NCI-H1105 treated with DMSO at 0.1 percent for 48 hours (cell line): ENCODE results near the gene PALD1.

ENCODE experiments used
- DNase-seq: peaks from one replicate; lab custom pipeline; 2025; lab: John Stamatoyannopoulos, UW

PALD1 gene

DNA sequence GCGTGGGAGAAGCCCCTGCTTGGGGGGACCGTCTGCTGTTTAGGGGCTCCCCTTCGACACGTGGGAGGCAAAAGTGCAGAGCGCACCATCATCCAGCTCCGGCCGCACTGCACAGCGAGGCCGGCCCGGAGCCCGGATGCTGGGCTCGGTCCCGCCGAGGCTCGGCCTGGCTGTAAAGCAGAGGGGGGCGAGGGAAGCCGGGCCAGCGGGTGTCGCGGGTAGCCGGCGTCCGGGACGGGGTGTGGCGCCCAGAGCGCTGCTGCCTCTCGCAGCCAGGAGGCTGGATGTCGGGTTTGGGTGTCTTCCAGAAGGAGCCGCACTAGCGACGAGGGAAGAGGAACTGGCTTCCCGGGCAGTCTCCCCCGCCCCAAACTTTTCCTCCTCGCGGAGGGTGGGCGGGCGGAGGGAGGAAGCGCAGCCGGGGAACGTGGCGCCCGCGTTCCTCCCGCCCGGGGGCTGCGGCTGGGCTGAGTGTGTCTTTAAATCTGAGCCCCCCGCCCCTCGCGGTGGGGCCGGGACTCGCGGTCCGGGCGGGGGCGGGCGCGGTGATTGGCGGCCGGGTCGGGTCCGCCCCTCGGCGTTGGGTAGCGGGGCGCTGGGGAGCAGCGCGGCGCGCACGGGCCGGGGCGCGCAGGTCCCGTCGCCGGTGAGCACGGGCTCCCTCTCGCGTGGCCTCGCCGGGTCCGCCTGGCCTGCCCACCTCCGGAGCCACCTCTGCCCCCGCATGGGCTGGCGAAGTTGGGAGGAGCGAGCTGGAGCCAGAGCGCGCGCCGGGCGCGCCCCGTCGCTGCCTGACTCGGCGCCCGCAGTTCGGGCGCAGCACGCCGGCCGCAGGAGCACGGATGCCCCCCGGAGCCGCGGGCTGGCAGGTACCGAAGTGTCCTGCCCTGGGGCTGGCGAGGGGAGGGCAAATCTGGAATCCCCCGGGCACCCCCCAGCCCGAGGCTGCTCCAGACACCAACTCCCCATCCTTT, at the start of gene PALD1:
PALD1 (plus strand) TSS at position 577 of the 974 bp plus-strand sequence. CDS start 47,185 bp downstream, outside the sequence.
- peak; percentile 7 for DNase-seq

DNA sequence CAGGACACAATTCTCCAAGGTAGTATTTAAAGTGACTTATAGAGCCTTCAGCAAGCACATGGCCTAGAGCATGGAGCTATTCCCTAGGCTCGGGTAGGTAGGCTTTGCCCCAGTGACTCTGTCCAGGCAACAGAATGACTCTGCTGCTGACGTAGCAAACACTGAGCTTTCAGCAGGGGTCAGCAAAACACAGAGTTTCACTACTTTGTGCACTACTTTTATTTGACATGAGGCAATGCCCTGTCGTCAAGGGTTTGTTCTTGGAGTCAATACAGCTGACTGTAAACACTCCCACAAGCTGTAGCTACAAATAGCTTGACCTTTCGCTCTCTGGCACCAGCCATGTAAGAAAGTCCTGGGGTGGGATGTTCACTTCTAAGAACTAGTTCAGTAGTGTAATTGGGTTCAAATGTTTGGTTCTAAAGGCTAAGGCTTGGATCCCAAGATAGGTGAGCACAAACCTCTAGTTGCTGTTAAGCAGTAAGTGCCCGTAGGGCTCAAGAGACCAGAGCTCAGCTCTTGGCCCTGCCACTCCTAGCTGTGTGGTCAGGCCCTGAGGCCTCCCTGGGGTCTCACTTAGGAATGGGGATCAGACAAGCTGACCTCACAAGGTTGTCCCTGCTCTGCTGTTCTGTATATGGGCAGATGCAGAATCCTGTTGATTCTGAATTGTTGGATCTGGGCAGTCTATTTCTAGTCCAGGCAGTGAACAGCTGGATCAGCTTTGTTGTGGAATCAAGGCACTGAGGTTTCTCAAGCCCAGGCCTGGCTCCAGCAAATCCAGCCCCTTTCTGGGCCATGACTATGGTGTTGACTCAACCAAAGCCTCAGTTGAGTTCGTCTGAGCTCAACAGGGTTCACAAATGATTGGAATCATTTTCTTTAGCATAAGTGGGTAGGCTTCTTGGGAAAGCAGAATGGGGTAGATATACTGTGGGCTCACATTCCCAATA, 47.8 kb upstream of the PALD1 start:
- no peak for DNase-seq

GRCh38 chr10:70432101-70432500, 46.5 kb upstream of the PALD1 start:
- DNase-seq, result no peak

DNA sequence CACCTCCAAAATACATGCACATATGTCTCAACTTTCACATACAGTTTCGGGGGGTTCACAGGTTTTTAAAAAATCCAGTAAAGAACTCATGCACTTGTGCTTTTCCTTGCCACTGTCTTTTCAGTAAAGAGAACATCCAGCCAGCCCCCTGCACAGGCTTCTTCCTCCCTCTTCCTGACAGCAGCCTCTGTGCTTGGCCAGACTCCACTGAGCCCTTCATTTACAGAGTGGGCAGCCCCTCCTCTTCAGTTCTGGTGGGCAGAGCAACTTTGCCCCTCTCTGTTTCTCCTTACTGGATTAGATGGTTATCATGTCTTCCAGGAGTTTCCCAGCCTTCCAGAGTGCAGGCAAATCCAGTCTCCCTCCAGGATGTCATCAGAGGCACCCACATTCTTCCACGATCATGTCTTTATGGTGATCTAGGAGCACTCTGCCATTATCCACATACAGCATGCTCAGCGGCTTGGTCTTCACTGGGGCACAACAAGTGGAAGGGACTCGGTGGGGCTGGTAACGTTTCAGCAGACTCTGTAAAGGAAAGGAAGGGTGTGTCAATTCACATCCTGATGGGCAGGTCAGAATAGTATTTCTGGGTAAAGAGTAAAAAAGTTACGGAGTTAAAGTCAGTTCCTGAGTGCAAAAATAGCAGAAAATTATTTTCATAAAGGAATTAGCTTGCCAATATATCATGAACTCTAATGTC, 45.9 kb upstream of the PALD1 start:
- DNase-seq, result no peak

DNA sequence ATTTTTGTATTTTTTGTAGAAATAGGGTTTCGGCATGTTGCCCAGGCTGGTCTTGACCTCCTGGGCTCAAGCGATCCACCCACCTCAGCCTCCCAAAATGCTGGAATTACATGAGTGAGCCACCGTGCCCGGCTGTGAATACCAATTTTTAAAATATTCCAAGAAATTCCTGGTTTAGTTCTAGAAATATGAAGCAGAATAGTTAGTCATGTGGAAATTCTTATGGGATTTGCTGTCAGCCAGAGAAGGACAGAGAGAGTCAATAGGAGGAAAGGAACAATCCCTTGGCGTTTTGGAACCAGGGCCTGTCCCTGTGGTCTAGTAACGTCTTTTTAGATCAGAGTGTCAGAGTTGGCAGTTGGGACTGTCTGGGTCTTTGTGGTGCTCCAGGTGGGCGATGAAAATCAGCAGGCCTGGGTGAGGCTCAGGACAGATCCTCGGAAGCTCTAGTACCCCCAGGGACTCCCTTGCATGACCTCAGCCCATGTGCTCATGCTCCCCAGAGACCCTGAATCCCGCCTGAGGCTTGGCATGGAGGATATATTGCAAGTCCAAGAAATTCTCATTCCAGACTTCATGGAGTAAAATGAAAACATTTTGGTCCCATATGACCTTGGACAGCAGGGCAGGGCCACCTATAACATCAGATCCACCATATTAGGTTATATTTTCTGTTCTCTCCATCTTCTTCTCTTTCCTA, 44.8 kb upstream of the PALD1 start:
- no peak for DNase-seq

GRCh38 chr10:70435241-70436085, 43.1 kb upstream of the PALD1 start:
- DNase-seq, result no peak

DNA sequence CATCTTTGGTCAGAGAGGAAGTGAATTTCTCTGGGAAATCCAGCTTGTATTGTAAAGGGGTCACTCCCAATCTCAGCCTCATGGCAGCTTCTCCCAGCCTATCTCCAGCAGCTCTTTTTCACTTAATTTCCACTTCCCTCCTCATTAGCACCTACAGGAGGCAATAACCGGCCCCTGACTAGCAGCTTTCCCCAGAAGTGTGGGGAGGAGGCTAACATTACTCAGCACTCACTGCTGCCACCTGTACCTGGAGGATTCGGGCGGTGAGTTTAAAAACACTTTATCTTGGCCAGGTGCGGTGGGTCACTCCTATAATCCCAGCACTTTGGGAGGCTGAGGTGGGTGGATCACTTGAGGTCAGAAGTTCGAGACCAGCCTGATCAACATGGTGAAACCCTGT, 40.8 kb upstream of the PALD1 start:
- DNase-seq, result no peak

- no peak for DNase-seq
Observed at GRCh38 chr10:70440296-70441160, 38.0 kb upstream of the PALD1 start.

DNA sequence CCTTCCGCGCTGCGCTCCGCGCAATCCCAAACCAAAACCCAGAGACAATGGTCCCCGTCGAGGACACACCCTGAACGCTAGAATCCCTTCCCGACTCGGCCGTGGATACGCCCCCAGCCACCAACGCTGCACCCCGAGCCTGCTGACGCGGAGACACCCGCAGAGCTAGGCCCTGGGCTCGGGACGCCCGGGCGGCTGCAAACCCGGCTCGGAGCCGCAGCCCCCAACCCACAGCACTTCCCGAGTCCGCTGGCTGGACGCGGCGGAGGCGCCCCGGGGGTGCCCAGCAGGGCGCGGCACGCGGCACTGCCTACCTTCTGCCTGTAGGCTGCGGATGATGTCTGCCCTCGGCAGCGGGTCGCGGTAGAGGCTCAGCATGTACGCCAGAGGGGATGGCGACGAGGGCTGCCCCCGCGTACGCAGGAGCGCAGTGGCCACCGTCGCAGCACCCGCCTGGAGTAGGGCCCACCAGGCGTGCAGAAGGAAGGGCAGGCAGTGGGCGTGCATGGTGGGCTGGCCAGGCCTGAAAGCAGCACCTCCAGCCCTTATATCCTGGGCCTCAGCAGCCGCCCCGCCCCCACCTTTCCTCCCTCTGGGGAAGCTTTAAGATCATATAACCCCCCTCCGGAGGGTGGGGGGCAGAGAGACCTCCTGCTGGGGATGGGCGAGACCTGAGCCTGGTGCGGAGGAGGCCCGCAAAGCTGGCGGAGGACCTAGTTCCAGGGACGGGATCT, 37.2 kb upstream of the PALD1 start, which contains the start of gene NODAL:
NODAL (minus strand) TSS at position 521 of the 734 bp plus-strand sequence; CDS start at position 507, 14 bp downstream.
- no peak for DNase-seq

- no peak for DNase-seq
Observed at GRCh38 chr10:70441895-70442309, 36.7 kb upstream of the PALD1 start.

DNA sequence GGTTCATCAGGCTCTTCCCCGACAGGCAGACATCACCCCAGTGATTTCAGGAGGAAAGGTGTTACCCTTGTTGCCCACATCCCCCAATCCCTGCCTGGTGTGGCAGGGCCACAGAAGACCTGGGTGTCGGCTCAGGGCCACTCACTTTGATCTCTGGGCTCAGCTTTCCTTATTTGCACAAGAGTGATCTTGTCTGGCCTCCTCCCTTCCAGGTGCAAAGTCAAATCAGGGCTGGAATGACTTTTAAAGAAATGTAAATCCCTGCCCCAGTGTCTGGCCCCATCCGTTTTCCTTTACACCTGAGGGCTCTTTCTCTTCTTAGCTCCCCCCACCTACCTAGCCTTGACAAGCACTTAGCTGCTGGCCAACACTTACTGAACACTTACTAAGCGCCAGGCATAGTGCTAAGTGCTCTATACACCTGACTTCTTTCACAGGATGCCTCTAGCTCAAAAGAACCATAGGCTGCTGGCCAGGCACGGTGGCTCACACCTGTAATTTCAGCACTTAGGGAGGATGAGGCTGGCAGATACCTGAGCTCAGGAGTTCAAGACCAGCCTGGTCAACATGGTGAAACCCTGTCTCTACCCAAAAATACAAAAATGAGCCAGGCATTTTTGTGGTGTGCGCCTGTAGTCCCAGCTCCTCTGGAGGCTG, 36.1 kb upstream of the PALD1 start:
- DNase-seq, result no peak

- no peak for DNase-seq
Observed at GRCh38 chr10:70444744-70445143, 33.8 kb upstream of the PALD1 start.

DNA sequence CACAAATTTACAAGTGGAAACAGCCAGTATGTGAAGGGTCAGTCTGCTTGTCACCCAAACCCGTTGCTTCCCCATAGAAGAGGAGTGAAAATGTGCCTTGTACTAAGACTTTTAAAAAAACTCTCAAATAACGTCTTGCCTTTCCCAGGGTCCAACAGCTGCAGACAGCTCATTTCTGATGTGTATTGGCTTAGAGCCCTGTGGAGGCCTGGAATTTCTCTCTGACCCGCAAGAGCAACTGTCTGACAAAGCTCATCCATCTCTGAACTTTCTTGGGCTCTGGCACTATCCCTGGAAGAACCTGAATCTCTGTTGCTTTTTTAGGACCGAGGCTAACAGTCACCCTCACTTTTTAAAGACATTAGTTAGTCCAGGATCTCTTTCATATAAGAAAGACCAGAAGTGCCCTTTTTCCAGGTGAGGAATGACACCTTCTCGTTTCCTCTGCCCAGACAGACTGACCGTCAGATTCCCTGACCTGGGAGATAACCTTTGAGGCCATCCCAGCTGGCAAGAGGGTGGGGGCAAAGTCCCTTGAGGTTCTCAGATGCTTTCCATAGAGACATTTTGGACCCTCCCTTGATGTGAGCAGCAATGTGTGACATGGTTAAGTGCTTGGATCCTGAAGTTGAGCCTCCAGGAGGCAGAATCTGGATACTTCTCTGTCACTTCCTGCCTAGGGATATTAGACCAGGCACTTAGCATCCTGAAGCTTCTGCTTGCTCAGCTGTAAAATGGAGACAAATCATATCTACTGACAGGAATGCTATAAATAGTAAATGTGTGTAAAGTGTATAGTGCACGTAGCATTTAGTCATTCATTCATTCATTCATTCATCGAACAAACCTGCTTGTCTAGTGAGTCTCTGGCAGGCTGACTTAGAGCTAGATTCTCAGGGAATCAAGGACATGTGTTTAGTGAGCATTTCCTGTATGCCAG, 32.6 kb upstream of the PALD1 start:
- no peak for DNase-seq

DNA sequence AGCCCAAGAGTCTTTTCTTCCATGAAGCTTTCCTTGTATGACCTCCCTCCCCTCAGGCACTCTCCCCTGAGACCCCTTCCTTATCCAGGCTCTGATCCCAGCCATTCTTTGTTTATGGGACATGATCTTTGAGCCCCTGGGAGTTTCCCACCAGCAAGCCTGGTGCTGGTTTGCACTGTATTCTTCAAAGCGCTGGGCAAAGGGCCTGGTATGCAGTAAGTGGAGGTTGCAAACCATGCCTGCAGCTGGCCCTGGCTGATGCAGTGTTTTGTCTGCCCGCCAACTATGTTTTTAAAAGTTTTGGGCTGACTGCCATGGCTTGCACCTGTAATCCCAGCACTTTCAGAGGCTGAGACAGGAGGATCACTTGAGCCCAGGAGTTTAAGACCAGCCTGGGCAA, 30.3 kb upstream of the PALD1 start:
- DNase-seq, result peak; percentile 36

GRCh38 chr10:70455213-70455630, 23.3 kb upstream of the PALD1 start:
- no peak for DNase-seq

DNA sequence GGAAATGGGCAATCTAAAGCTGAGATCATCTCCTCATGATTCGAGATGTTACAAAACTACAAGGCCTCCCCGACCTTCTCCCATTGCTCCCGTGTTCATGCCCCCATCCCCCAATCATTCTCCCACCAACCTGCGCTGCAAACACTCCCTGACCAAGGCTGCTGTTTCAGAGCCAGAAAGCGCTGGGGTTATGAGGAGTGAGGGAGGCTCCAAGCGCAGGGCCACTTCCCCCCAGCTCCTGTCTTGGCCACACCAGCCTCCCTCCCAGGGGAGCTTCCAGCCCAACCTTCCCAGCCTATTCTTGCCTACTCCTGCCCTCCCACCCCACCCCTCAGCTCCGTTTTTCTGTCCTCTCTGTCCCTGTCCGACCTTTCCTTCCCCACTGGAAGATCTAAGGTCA, 22.4 kb upstream of the PALD1 start:
- DNase-seq, result no peak
